ENCODE data around the gene COL4A6.

Gene COL4A6

DNA sequence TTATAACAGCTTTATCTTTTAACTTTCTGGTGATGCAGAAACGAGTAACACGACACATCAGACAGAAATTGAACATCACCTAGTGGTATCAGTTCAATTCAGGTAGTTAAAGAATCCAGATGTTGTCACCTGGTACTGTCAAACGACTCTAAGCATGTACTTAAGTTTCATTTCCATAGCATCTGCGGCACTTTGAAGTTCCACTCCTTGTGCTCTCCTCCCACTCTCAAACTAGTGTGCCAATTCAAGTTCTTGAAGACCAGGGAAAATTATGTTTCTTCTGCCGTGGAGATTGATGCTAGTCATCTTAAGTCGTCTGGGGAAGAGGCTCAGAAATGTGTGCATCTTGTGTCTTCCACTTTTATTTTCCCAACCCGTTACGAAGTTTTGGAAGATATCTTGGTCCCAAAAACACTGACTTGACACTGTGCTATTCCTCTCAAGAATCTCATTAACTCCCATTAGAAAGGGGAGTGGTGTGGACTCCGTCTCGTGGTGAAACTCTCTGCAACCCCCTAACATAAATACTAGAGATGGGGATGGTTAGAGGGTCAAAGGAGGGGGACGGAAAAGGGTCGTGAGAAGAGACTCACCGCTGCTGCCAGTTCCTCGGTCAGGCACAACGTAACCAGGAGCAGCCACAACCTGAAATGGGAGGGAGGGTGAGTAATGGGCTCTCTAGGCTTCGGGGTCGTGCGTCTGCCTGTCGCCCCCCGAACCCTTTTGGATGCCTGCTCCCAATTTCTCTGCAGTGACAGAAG is 693 bp downstream of the COL4A6 start:
- ATAC-seq: no peak

DNA sequence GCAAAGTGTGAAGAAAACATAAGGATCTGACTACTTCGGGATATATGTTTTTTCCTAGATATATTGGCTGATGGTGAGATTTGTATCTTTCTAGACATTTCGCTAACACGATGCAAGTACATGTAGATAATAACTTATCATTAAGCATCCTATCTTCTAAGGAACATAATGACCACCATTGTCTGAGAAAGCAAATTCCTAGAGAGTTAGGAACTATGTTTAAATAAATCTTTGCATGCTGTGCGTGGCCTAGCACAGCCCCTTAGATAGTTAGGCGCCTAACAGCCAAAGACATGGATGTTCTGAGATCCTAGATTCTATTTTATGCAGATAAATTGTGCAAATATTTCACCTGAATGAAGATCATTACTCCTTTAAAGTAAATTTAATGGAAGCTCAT is 3.0 kb downstream of the COL4A6 start:
- ATAC-seq: no peak
- TF ChIP-seq BACH2 (CRISPR knock-in tag; IDR thresholded peaks at IDR 0.05; ENCODE audit: borderline replicate concordance) (no peak), TCF4 (CRISPR knock-in tag; IDR thresholded peaks at IDR 0.05; ENCODE audit: borderline replicate concordance) (no peak), ZNF8 (CRISPR knock-in tag; IDR thresholded peaks at IDR 0.05) (no peak), TSHZ2 (CRISPR knock-in tag; IDR thresholded peaks at IDR 0.05) (no peak), PPARA (CRISPR knock-in tag; IDR thresholded peaks at IDR 0.05; ENCODE audit: borderline replicate concordance) (no peak)

More for the DNA sequence above, 693 bp downstream of the COL4A6 start:
- TF ChIP-seq, protein P1, sequence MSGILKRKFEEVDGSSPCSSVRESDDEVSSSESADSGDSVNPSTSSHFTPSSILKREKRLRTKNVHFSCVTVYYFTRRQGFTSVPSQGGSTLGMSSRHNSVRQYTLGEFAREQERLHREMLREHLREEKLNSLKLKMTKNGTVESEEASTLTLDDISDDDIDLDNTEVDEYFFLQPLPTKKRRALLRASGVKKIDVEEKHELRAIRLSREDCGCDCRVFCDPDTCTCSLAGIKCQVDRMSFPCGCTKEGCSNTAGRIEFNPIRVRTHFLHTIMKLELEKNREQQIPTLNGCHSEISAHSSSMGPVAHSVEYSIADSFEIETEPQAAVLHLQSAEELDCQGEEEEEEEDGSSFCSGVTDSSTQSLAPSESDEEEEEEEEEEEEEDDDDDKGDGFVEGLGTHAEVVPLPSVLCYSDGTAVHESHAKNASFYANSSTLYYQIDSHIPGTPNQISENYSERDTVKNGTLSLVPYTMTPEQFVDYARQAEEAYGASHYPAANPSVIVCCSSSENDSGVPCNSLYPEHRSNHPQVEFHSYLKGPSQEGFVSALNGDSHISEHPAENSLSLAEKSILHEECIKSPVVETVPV (CRISPR knock-in tag; IDR thresholded peaks at IDR 0.05): no peak
- TF ChIP-seq ZFP30 (CRISPR knock-in tag; IDR thresholded peaks at IDR 0.05): no peak
- no peak for TF ChIP-seq CSDC2 (CRISPR knock-in tag; IDR thresholded peaks at IDR 0.05)
- no peak for TF ChIP-seq ESRRG (CRISPR knock-in tag; IDR thresholded peaks at IDR 0.05)
- no peak for TF ChIP-seq BACH2 (CRISPR knock-in tag; IDR thresholded peaks at IDR 0.05; ENCODE audit: borderline replicate concordance)
- TF ChIP-seq ZNF70 (CRISPR knock-in tag; IDR thresholded peaks at IDR 0.05): no peak
- TF ChIP-seq, protein P2, sequence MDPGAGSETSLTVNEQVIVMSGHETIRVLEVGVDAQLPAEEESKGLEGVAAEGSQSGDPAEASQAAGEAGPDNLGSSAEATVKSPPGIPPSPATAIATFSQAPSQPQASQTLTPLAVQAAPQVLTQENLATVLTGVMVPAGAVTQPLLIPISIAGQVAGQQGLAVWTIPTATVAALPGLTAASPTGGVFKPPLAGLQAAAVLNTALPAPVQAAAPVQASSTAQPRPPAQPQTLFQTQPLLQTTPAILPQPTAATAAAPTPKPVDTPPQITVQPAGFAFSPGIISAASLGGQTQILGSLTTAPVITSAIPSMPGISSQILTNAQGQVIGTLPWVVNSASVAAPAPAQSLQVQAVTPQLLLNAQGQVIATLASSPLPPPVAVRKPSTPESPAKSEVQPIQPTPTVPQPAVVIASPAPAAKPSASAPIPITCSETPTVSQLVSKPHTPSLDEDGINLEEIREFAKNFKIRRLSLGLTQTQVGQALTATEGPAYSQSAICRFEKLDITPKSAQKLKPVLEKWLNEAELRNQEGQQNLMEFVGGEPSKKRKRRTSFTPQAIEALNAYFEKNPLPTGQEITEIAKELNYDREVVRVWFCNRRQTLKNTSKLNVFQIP (CRISPR knock-in tag; IDR thresholded peaks at IDR 0.05; ENCODE audit: borderline replicate concordance, low read depth): no peak
- no peak for TF ChIP-seq RARB (CRISPR knock-in tag; IDR thresholded peaks at IDR 0.05)
- no peak for TF ChIP-seq ARNTL (CRISPR knock-in tag; IDR thresholded peaks at IDR 0.05; ENCODE audit: borderline replicate concordance, low read depth)
- TF ChIP-seq ZC3H10 (CRISPR knock-in tag; IDR thresholded peaks at IDR 0.05): no peak

DNA sequence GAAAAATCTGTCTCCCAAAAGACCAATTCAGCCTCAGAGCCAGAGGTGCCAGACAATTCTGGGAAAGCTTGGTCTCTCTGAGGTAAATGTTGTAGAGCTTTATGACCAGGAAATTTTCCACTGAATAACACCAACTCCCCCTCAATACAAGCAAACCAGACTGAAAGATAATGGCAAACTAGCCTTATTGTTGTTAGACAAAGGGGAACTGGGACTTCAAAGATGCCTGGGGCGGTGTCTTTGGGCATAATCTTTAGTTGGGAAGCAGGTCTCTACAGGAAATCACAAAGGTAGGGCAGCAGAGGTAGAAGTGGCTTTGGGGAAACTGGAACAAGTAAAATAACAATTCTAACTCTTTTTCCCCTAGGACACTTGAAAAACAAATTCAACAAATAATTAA is 12.0 kb downstream of the COL4A6 start:
- TF ChIP-seq ZFP3 (CRISPR knock-in tag; IDR thresholded peaks at IDR 0.05) (no peak), PATZ1 (CRISPR knock-in tag; IDR thresholded peaks at IDR 0.05; ENCODE audit: borderline replicate concordance) (no peak), PPARA (CRISPR knock-in tag; IDR thresholded peaks at IDR 0.05; ENCODE audit: borderline replicate concordance) (no peak), SNAI2 (CRISPR knock-in tag; IDR thresholded peaks at IDR 0.05) (no peak), ESRRG (CRISPR knock-in tag; IDR thresholded peaks at IDR 0.05) (no peak), ZNF70 (CRISPR knock-in tag; IDR thresholded peaks at IDR 0.05) (no peak), ZNF8 (CRISPR knock-in tag; IDR thresholded peaks at IDR 0.05) (no peak), ISL1 (CRISPR knock-in tag; IDR thresholded peaks at IDR 0.05) (no peak), TOX (CRISPR knock-in tag; IDR thresholded peaks at IDR 0.05; ENCODE audit: borderline replicate concordance) (no peak)
- TF ChIP-seq, protein P2 (CRISPR knock-in tag; IDR thresholded peaks at IDR 0.05; ENCODE audit: borderline replicate concordance, low read depth): no peak
- no peak for ATAC-seq
